Activated CD4-positive, alpha-beta memory T cell treated with anti-CD3 and anti-CD28 coated beads, Interleukin-2, amount 10 ng/mL, durations not matched to agents 7 days and 5 days (primary cell): ENCODE measurements around the gene VSNL1. TPM values are rescaled to one million over a fixed set of nuclear protein-coding genes. Genes with fewer than 3 reads are reported as not detected.

Experiments used
- CTCF ChIA-PET: fragments of 350-600 bp; sonication (Branson Sonifier 250); formaldehyde crosslinking; loops from one replicate; lab custom pipeline; 2021; ENCODE audit warnings: antibody characterized with exemption, inconsistent platforms; lab: Charles Lee
- POLR2A ChIA-PET: fragments of 350-600 bp; sonication (Branson Sonifier 250); formaldehyde crosslinking; loops from one replicate; lab custom pipeline; 2021; ENCODE audit warnings: antibody characterized with exemption; lab: Charles Lee
- DNase-seq: peaks from one replicate; pipeline ENCODE4 v3.0.0-alpha.2; 2020
- H3K27ac Mint-ChIP-seq: one replicate; pipeline ENCODE4 v1.8.0; 2021; ENCODE audit warnings: mild to moderate bottlenecking, mixed read lengths
- H3K27me3 Mint-ChIP-seq: one replicate; pipeline ENCODE4 v1.8.0; 2021; ENCODE audit warnings: mixed read lengths
- H3K36me3 Mint-ChIP-seq: one replicate; pipeline ENCODE4 v1.8.0; 2021; ENCODE audit warnings: low read depth, mixed read lengths
- H3K4me1 Mint-ChIP-seq: one replicate; pipeline ENCODE4 v1.8.0; 2021; ENCODE audit warnings: mixed read lengths
- H3K4me3 Mint-ChIP-seq: one replicate; pipeline ENCODE4 v1.8.0; 2021; ENCODE audit warnings: mild to moderate bottlenecking, mixed read lengths
- H3K9me3 Mint-ChIP-seq: one replicate; pipeline ENCODE4 v1.8.0; 2021; ENCODE audit warnings: mixed read lengths
- total RNA-seq, 2 experiments: library from RNA; stranded (reverse); gene quantifications; one replicate each; pipeline ENCODE4 v1.2.3, GENCODE V29; 2021

The VSNL1 gene
- total RNA-seq, 2 experiments from 2014 or later = not detected

DNA sequence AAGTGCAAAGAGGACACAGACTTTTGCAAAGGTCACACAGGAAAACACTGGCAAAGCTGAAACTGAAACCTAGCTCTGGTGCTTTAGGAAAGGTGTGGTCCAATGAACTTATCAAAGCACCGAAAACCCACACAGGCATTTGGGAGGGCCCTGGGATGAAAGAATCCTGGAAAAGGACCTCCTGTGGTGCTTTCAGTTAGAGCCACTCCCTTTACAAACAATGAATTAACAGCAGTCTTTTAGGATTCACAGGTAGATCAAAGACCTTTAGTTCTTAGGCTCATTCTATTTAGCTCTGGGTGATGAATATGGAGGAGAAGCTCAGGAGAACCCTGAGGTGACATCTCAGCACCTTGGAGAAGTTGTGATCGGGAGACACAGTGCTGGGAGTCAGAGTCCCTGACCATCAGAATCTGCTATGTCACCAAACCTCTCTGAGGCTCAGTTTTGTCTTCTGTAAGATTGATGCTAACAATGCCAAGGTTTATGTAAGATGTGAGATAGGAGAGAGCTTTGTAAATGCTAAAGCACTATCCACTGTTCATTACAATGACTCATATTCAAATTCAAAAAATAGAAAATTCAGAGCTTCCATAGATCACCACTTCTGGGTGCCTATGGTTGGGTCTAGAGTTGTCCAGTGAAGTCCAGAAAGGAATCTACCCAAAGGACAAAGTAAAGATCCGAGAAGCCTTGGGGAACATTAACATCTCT is 39.3 kb downstream of the VSNL1 start:
- Mint-ChIP-seq H3K4me3 (no peak overlapping the region), H3K36me3 (no peaks in the 10 kb centered on the region), H3K4me1 (peaks cover 18% of the 10 kb centered on the region), H3K27me3 (peaks cover 4% of the 10 kb centered on the region), H3K27ac (no peak overlapping the region), H3K9me3 (no peaks in the 10 kb centered on the region)
- ChIA-PET CTCF (interaction anchor here (0.9 kb wide), 1 partner anchor 92 kb away, joined by 6 read pairs; no protein-coding TSS in a partner anchor), POLR2A (no interaction called here)
- DNase-seq = no peak

GRCh38 chr2:17580319-17580715 is 39.8 kb downstream of the VSNL1 start:
- no peak for DNase-seq
- CTCF ChIA-PET = interaction anchor here (0.9 kb wide), 1 partner anchor 91 kb away, joined by 6 read pairs; no protein-coding TSS in a partner anchor
- Mint-ChIP-seq H3K27ac (no peak overlapping the region), H3K36me3 (no peaks in the 10 kb centered on the region), H3K4me3 (no peak overlapping the region), H3K9me3 (no peaks in the 10 kb centered on the region), H3K27me3 (peaks cover 4% of the 10 kb centered on the region), H3K4me1 (peaks cover 18% of the 10 kb centered on the region)
- POLR2A ChIA-PET = no interaction called here

DNA sequence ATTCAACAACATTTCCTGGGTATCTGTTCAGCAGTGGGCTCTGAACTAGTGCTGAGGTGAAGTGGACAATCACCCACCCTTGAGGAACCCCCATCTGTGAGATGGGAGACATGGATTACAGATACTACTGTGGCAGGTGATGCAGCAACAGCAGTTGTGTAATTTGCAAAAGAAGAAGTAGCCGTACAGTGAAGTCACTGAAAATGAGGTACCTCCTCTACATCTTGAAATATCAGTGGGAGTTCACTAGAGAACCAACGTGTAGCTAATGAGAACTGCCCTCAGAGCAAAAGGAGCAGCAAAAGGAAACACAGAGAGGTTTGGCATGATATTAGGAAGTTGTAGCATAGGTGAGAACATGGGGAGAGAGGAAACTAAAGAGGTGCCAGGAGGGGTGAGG is 41.3 kb downstream of the VSNL1 start:
- no peak overlapping the region for H3K4me3 Mint-ChIP-seq
- no peak for DNase-seq
- no peaks in the 10 kb centered on the region for H3K9me3 Mint-ChIP-seq
- CTCF ChIA-PET = no interaction called here
- H3K4me1 Mint-ChIP-seq = peaks cover 18% of the 10 kb centered on the region
- H3K27me3 Mint-ChIP-seq = peaks cover 4% of the 10 kb centered on the region
- no peak overlapping the region for H3K27ac Mint-ChIP-seq
- POLR2A ChIA-PET = no interaction called here
- no peaks in the 10 kb centered on the region for H3K36me3 Mint-ChIP-seq

- Mint-ChIP-seq H3K27ac (no peak overlapping the region), H3K4me1 (peaks cover 17% of the 10 kb centered on the region), H3K27me3 (peaks cover 4% of the 10 kb centered on the region), H3K4me3 (no peak overlapping the region), H3K9me3 (no peaks in the 10 kb centered on the region), H3K36me3 (no peaks in the 10 kb centered on the region)
- DNase-seq = no peak
- CTCF ChIA-PET = no interaction called here
- POLR2A ChIA-PET = no interaction called here
Observed at GRCh38 chr2:17583166-17583565, 42.7 kb downstream of the VSNL1 start.

GRCh38 chr2:17583646-17584045 is 43.1 kb downstream of the VSNL1 start:
- CTCF ChIA-PET = no interaction called here
- Mint-ChIP-seq H3K36me3 (no peaks in the 10 kb centered on the region), H3K27me3 (peaks cover 4% of the 10 kb centered on the region), H3K4me1 (peaks cover 13% of the 10 kb centered on the region), H3K27ac (no peak overlapping the region), H3K9me3 (no peaks in the 10 kb centered on the region), H3K4me3 (no peak overlapping the region)
- POLR2A ChIA-PET = no interaction called here
- DNase-seq = no peak

DNA sequence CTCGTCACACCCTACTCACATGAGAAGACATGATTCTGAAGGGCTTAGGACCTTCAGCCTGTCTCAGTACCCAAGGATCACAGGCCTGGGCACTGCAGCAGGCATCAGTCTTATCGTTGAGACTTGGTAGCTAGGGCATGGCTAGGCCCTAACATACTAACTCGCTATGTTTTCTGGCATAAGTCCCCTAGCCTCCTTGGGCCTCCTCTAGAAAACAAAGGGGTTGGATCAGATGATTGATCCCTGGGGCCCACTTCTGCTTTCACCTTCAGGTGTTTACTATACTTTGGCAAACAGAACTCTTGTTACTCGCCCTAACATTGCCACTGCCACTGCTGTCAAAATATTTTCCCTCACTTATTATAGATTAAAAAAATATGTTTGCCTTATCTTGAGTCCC is 44.2 kb downstream of the VSNL1 start:
- Mint-ChIP-seq H3K4me3 (no peak overlapping the region), H3K27ac (no peak overlapping the region), H3K27me3 (peaks cover 4% of the 10 kb centered on the region), H3K4me1 (peaks cover 8% of the 10 kb centered on the region), H3K9me3 (no peaks in the 10 kb centered on the region), H3K36me3 (no peaks in the 10 kb centered on the region)
- POLR2A ChIA-PET = no interaction called here
- DNase-seq = no peak
- CTCF ChIA-PET = no interaction called here

DNA sequence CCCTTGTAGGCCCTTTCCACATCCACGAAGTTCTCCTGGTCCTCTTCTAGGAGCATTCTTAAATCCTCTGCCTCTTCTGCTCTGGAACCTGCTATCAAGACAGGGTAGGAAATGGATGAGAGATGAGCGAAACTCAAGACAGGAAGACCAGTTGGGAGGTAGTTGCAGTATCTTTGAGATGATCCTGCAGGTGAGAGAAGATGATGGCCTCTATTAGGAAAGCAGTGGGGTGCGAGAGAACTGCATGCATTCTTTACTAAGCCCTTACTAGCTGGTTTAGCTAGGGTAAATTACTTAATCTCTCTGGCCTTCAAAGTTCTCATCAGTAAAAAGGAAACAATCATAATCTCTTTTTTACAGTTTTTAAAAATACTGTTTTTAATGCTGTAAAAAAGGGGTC is 47.0 kb downstream of the VSNL1 start:
- ChIA-PET CTCF (no interaction called here), POLR2A (no interaction called here)
- no peaks in the 10 kb centered on the region for H3K27me3 Mint-ChIP-seq
- no peaks in the 10 kb centered on the region for H3K4me1 Mint-ChIP-seq
- H3K4me3 Mint-ChIP-seq = no peak overlapping the region
- no peaks in the 10 kb centered on the region for H3K9me3 Mint-ChIP-seq
- H3K27ac Mint-ChIP-seq = no peak overlapping the region
- DNase-seq = no peak
- no peaks in the 10 kb centered on the region for H3K36me3 Mint-ChIP-seq

DNA sequence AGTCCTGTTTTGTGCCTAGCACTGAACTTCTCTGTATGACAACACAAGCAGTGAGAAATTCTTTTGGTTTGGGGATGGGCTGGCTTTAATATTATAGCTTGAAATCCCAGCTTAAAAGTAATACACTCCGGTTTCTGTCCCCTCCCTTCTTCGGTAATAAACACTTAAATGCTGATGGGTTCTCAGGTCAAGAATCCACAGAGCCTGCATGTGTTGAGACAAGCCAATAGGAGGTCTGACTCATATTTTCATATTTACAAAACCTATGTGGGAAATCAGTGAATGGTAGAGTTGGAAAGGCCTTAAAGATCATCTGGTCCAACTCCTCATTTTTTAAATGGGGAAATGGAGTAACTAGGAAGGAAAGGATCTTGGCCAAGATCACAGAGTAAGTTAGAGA is 47.5 kb downstream of the VSNL1 start:
- ChIA-PET POLR2A (no interaction called here), CTCF (no interaction called here)
- Mint-ChIP-seq H3K27ac (no peak overlapping the region), H3K27me3 (no peaks in the 10 kb centered on the region), H3K4me1 (no peaks in the 10 kb centered on the region), H3K9me3 (no peaks in the 10 kb centered on the region), H3K4me3 (no peak overlapping the region), H3K36me3 (no peaks in the 10 kb centered on the region)
- DNase-seq = no peak

- CTCF ChIA-PET = no interaction called here
- DNase-seq = no peak
- no peak overlapping the region for H3K27ac Mint-ChIP-seq
- H3K9me3 Mint-ChIP-seq = no peaks in the 10 kb centered on the region
- H3K27me3 Mint-ChIP-seq = peaks cover 2% of the 10 kb centered on the region
- H3K4me1 Mint-ChIP-seq = no peaks in the 10 kb centered on the region
- H3K36me3 Mint-ChIP-seq = no peaks in the 10 kb centered on the region
- POLR2A ChIA-PET = no interaction called here
- no peak overlapping the region for H3K4me3 Mint-ChIP-seq
Observed at GRCh38 chr2:17589406-17590035, 49.0 kb downstream of the VSNL1 start.

- CTCF ChIA-PET = no interaction called here
Observed at GRCh38 chr2:17590342-17590911, 49.9 kb downstream of the VSNL1 start.

GRCh38 chr2:17591846-17592245 is 51.4 kb downstream of the VSNL1 start:
- Mint-ChIP-seq H3K27ac (no peak overlapping the region), H3K4me3 (no peak overlapping the region), H3K36me3 (no peaks in the 10 kb centered on the region), H3K4me1 (no peaks in the 10 kb centered on the region), H3K27me3 (peaks cover 5% of the 10 kb centered on the region), H3K9me3 (no peaks in the 10 kb centered on the region)
- CTCF ChIA-PET = interaction anchor here (0.7 kb wide), 1 partner anchor 29 kb away, joined by 4 read pairs; no protein-coding TSS in a partner anchor
- POLR2A ChIA-PET = no interaction called here
- no peak for DNase-seq

More at GRCh38 chr2:17590342-17590911, 49.9 kb downstream of the VSNL1 start:
- Mint-ChIP-seq H3K4me1 (no peaks in the 10 kb centered on the region), H3K9me3 (no peaks in the 10 kb centered on the region), H3K27ac (no peak overlapping the region), H3K27me3 (peaks cover 3% of the 10 kb centered on the region), H3K4me3 (no peak overlapping the region), H3K36me3 (no peaks in the 10 kb centered on the region)
- POLR2A ChIA-PET = no interaction called here
- no peak for DNase-seq

GRCh38 chr2:17592731-17593409 is 52.4 kb downstream of the VSNL1 start:
- no peaks in the 10 kb centered on the region for H3K36me3 Mint-ChIP-seq
- H3K4me1 Mint-ChIP-seq = no peaks in the 10 kb centered on the region
- H3K4me3 Mint-ChIP-seq = no peak overlapping the region
- H3K27ac Mint-ChIP-seq = no peak overlapping the region
- POLR2A ChIA-PET = no interaction called here
- DNase-seq = no peak
- no peaks in the 10 kb centered on the region for H3K9me3 Mint-ChIP-seq
- CTCF ChIA-PET = interaction anchor here (0.7 kb wide), 1 partner anchor 30 kb away, joined by 4 read pairs; no protein-coding TSS in a partner anchor
- peaks cover 5% of the 10 kb centered on the region for H3K27me3 Mint-ChIP-seq

DNA sequence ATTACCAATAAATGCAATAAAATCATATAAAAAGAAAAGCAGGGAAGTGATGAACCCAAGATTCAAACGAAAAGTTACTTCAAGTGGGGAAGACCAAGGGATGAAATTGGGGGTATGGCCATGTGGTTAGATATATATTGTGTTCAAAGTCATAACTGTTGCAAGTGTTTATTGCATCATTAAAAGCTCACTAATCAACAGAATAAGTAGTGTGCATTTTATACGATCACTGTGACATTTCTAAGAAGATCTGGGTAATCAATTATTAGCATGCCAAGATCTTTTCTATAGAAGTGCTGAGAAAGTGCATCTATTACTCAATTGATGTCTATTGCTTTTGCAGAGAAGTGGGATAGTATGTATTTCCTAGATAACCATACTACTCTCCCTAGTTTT is 52.9 kb downstream of the VSNL1 start:
- POLR2A ChIA-PET = no interaction called here
- Mint-ChIP-seq H3K9me3 (no peaks in the 10 kb centered on the region), H3K36me3 (no peaks in the 10 kb centered on the region), H3K4me3 (no peak overlapping the region), H3K4me1 (no peaks in the 10 kb centered on the region), H3K27me3 (peaks cover 5% of the 10 kb centered on the region), H3K27ac (no peak overlapping the region)
- CTCF ChIA-PET = no interaction called here
- DNase-seq = no peak
